SIG-M5 treated with dmso at 0.1 percent for 504 hours (cell line): ENCODE measurements around the gene ZIC5.
A peak's percentile ranks its signal among the peaks of the same experiment; 100 is the strongest.

Experiments used
- DNase-seq: peaks from one replicate; lab custom pipeline; 2025; ENCODE audit not compliant: unreplicated experiment; lab: John Stamatoyannopoulos, UW

ZIC5 gene

GRCh38 chr13:99976575-99976974 lies 5.0 kb upstream of the ZIC5 start:
- no peak for DNase-seq

- no peak for DNase-seq
Observed at GRCh38 chr13:99975626-99976025, 4.1 kb upstream of the ZIC5 start.

DNA sequence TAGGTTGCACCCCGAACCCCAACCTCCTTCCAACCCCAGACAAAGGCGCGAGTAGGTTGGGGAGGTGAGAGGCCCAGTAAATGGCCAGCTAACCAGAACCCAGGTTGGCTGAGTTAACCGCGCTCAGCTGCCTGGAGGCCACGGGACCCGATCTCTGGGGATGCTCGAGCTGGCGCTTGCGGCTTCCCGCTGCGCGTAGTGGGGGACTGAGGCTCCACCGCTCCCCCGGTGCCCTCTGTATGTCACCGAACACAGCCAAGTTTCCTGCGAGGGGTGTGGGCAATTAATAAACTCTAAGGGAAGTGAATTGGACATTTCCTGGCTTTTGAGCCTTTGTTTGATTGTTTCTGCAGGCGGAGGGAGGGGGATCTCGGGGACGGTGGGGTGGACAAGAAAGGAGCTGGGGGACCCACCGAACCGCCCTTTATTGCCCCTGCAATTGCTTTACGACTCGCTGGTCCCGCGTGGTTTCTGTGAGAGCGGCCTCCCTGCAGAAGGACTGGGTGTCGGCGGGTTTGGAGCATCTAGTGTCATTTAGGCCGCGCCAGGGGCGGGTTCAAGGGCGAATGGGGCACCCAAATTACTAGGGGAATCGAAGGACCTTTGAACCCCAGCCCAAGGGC lies 3.5 kb upstream of the ZIC5 start:
- no peak for DNase-seq

GRCh38 chr13:99974296-99974938 lies 2.9 kb upstream of the ZIC5 start:
- DNase-seq = no peak

- no peak for DNase-seq
Observed at GRCh38 chr13:99973808-99974185, 2.2 kb upstream of the ZIC5 start.

- DNase-seq = no peak
Observed at GRCh38 chr13:99973163-99973807, 1.7 kb upstream of the ZIC5 start.

- DNase-seq = no peak
Observed at GRCh38 chr13:99972190-99972731, 694 bp upstream of the ZIC5 start.

DNA sequence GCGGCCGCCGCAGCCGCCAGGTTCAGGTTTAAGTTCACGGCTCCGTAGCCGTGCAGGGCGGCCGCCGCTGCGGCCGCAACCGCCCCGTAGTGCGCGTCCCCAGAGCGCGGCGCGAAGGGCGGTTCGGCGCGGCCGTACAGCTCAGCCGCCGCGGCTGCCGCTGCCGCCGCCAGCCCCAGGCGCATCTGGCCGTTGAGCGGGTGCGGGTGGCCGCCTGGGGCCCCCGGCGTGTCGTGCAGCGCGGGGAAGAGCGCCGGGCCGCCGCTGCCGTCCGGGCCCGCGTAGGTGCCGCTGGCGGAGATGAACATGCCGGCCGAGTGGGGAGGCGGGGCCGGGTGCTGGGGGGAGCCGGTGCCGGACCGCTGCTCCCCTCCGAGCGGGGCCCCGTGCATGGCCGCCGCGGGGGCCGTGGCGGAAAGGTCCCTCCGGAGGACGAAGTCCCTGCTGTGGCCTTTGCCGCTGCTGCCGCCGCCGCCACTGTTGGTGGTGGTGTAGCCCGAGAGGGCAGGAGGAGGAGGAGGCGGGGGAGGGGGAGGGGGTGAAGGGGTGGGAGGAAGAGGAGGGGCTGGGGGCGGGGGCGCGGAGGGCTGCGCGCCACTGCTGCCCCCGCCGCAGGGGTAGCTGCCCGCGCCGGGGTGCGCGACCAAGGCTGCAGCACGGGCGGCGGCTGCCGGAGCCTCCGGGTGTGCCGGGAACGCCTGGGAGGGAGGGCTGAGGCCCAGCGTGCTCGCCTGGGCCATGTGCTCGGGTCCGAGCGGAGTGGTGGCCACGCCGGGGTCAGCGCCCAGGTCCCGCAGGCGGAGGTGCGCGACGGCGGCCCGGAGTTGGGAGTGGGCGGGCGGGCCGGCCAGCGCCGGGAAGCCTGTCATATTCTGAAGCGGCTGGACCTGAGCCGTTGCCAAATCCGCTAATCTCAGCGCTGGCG lies 654 bp downstream of the ZIC5 start:
- DNase-seq = no peak

DNA sequence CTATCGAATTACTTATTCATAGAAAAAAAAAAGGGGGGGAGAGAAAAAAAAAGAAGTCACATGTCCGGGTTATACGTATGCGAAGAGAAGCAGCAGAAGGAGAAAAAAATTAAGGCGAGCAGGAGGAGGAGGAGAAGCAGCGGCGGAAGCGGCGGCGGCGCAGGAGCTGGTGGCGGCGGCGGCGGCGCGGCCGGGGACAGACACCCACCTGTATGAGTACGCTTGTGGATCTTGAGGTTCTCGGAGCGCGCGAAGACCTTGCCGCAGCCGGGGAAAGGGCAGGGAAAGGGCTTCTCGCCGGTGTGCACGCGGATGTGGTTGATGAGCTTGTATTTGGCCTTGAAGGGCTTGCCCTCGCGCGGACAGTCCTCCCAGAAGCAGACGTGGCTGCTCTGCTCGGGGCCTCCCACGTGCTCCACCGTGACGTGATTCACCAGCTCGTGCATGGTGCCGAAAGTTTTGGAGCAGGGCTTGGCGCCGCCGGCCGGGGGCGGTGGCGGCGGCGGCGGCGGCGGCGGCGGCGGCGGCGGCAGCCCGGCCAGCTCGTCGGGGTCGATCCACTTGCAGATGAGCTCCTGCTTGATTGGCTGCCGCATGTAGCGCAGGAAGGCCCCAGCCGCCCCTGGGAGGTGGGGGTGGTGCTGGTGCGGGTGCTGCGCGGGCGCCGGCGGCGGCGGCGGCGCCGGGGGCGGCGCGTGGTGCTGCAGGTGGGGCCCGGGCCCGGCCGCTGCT lies 1.5 kb downstream of the ZIC5 start:
- peak; percentile 40 for DNase-seq

- DNase-seq = no peak
Observed at GRCh38 chr13:99969453-99969918, 2.1 kb downstream of the ZIC5 start.

GRCh38 chr13:99968521-99969452 lies 2.8 kb downstream of the ZIC5 start:
- DNase-seq = no peak

DNA sequence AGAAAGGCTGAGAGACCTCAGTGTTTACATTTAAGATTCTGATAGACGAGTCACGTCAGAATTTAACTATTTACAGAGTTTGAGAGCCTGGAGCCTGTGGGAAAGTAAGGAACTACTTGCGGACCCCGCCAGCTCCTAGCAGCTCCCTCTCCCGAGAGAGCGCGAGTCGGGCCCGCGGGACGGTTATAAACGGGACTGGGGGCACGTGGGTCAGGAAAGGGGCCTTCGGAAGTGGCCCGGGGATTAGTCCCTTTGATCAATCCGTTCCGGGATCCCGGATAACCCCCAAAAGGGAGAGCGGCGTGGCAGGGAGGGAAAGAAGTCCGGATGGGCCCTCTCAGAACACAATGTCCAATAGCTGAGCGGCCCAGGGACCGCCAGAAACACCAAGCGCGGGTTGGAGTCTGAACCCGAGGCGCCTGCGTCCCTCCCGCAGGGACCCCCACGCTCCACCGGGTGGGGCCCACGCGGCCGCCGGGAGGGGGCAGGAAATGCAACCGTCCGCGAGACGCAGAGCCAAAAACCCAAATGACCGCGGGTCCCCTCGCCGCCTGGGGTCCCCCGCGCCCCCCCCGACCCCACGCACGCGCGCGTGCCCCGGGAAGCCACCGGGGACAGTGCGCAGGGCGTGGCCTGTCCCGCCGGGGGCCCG lies 3.6 kb downstream of the ZIC5 start:
- DNase-seq = no peak

GRCh38 chr13:99967498-99967868 lies 4.1 kb downstream of the ZIC5 start:
- no peak for DNase-seq

- no peak for DNase-seq
Observed at GRCh38 chr13:99966064-99966805, 5.3 kb downstream of the ZIC5 start.

DNA sequence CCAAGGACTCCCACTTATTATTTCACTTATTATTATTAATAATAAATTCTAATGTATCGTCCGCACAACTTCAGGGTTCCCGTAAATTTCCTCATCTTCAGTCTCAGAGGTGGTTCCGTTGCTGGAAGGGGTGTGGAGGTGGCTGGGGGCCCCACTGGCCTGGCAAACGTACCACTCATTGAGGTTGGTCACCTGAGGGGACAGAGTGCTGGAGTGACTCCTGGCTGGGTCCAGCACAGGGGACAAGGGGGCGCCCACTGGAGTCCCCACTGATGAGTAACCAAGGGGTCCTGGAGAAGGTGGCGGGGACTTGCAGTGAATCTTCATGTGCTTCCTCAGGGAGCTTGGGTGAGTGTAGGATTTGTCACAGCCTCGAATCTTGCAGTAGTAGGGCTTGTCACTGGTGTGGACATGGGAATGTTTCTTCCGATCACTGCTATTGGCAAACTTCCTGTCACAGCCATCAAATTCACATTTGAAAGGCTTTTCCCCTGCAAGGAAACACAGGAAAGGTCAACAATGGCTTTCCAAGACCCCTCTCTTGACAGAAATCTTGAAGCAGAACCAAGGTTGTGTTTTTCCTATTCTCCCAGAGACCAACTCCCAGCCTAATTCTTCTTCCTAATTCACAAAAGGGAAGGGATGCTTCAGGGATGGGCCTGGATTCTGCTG lies 6.1 kb downstream of the ZIC5 start:
- DNase-seq = no peak

- no peak for DNase-seq
Observed at GRCh38 chr13:99963816-99964339, 7.7 kb downstream of the ZIC5 start.

GRCh38 chr13:99962242-99962641 lies 9.3 kb downstream of the ZIC5 start:
- DNase-seq = no peak
